ENCODE results near the gene GALNT6. TPM values are rescaled to one million over a fixed set of nuclear protein-coding genes. Genes with fewer than 3 reads are reported as not detected.

Gene GALNT6
- total RNA-seq, 1 donor from 2014 or later: 35.0 TPM

GRCh38 chr12:51360315-51360714, 30.9 kb downstream of the GALNT6 start:
- Histone ChIP-seq H3K27me3 (ENCODE audit: control insufficient read depth, insufficient read depth, low read length) (no peaks in the 10 kb centered on the region), H3K36me3 (ENCODE audit: control insufficient read depth, insufficient read depth, low read length) (no peaks in the 10 kb centered on the region)
- no peak for TF ChIP-seq CTCF (IDR thresholded peaks at IDR 0.05; ENCODE audit: insufficient read depth, low read length, poor library complexity, severe bottlenecking)

GRCh38 chr12:51359851-51360250, 31.4 kb downstream of the GALNT6 start:
- TF ChIP-seq CTCF (IDR thresholded peaks at IDR 0.05; ENCODE audit: insufficient read depth, low read length, poor library complexity, severe bottlenecking): no peak
- no peak overlapping the region for H3K4me3 ChIP-seq (ENCODE audit: low read depth, low read length)
- no peaks in the 10 kb centered on the region for H3K36me3 ChIP-seq (ENCODE audit: control insufficient read depth, insufficient read depth, low read length)
- no peak for DNase-seq (ENCODE audit: low read depth)
- no peaks in the 10 kb centered on the region for H3K27me3 ChIP-seq (ENCODE audit: control insufficient read depth, insufficient read depth, low read length)

More at GRCh38 chr12:51360315-51360714, 30.9 kb downstream of the GALNT6 start:
- no peak overlapping the region for H3K4me3 ChIP-seq (ENCODE audit: low read depth, low read length)
- no peak for DNase-seq (ENCODE audit: low read depth)

GRCh38 chr12:51358496-51358895, 32.7 kb downstream of the GALNT6 start:
- no peaks in the 10 kb centered on the region for H3K36me3 ChIP-seq (ENCODE audit: control insufficient read depth, insufficient read depth, low read length)
- no peak for DNase-seq (ENCODE audit: low read depth)
- no peaks in the 10 kb centered on the region for H3K27me3 ChIP-seq (ENCODE audit: control insufficient read depth, insufficient read depth, low read length)
- no peak overlapping the region for H3K4me3 ChIP-seq (ENCODE audit: low read depth, low read length)
- no peak for TF ChIP-seq CTCF (IDR thresholded peaks at IDR 0.05; ENCODE audit: insufficient read depth, low read length, poor library complexity, severe bottlenecking)

GRCh38 chr12:51357374-51358047, 33.7 kb downstream of the GALNT6 start:
- Histone ChIP-seq H3K36me3 (ENCODE audit: control insufficient read depth, insufficient read depth, low read length) (no peaks in the 10 kb centered on the region), H3K27me3 (ENCODE audit: control insufficient read depth, insufficient read depth, low read length) (no peaks in the 10 kb centered on the region), H3K4me3 (ENCODE audit: low read depth, low read length) (no peak overlapping the region)
- no peak for DNase-seq (ENCODE audit: low read depth)
- no peak for TF ChIP-seq CTCF (IDR thresholded peaks at IDR 0.05; ENCODE audit: insufficient read depth, low read length, poor library complexity, severe bottlenecking)

- Histone ChIP-seq H3K36me3 (ENCODE audit: control insufficient read depth, insufficient read depth, low read length) (no peaks in the 10 kb centered on the region), H3K4me3 (ENCODE audit: low read depth, low read length) (no peak overlapping the region), H3K27me3 (ENCODE audit: control insufficient read depth, insufficient read depth, low read length) (no peaks in the 10 kb centered on the region)
- no peak for DNase-seq (ENCODE audit: low read depth)
- peak; percentile 70 for TF ChIP-seq CTCF (IDR thresholded peaks at IDR 0.05; ENCODE audit: insufficient read depth, low read length, poor library complexity, severe bottlenecking)
These were observed 39.2 kb downstream of the GALNT6 start for GRCh38 chr12:51351913-51352532.

Data from kidney epithelial cell (primary cell).